Mesothelial cell of epicardium (in vitro differentiated cells): ENCODE data around the gene SLC8A1. TPM values are rescaled to one million over a fixed set of nuclear protein-coding genes. Genes with fewer than 3 reads are reported as not detected.

Experiments used
- DNase-seq, 2 experiments: peaks; one replicate each; pipeline ENCODE4 v3.0.0; 2021; ENCODE audit warnings: low spot score in 2 of 2; ENCODE audit not compliant: unreplicated experiment in 2 of 2
- H3K27ac Mint-ChIP-seq: 2 replicates; pipeline ENCODE4 v1.8.0; 2021; ENCODE audit warnings: mixed read lengths
- H3K27me3 Mint-ChIP-seq: 2 replicates; pipeline ENCODE4 v1.8.0; 2021; ENCODE audit warnings: low read depth, mixed read lengths
- H3K36me3 Mint-ChIP-seq: 2 replicates; pipeline ENCODE4 v1.8.0; 2021; ENCODE audit warnings: mixed read lengths
- H3K4me1 Mint-ChIP-seq: 2 replicates; pipeline ENCODE4 v1.8.0; 2021; ENCODE audit warnings: mixed read lengths
- H3K4me3 Mint-ChIP-seq: 2 replicates; pipeline ENCODE4 v1.8.0; 2021; ENCODE audit warnings: mild to moderate bottlenecking, moderate library complexity, mixed read lengths
- H3K9me3 Mint-ChIP-seq: 2 replicates; pipeline ENCODE4 v1.8.0; 2021; ENCODE audit warnings: mixed read lengths
- total RNA-seq: library from RNA; stranded (reverse); gene quantifications from 3 replicates; pipeline ENCODE4 v1.2.1, GENCODE V29; 2021
- TF ChIP-seq, protein P1 (sequence below): fragments of 200-600 bp; sonication (generic); IDR thresholded peaks from one replicate; pipeline ENCODE4 v1.5.0; 2021; ENCODE audit warnings: antibody characterized with exemption; ENCODE audit not compliant: unreplicated experiment

Gene SLC8A1
- total RNA-seq, 1 donor from 2014 or later, result 29.6 TPM

DNA sequence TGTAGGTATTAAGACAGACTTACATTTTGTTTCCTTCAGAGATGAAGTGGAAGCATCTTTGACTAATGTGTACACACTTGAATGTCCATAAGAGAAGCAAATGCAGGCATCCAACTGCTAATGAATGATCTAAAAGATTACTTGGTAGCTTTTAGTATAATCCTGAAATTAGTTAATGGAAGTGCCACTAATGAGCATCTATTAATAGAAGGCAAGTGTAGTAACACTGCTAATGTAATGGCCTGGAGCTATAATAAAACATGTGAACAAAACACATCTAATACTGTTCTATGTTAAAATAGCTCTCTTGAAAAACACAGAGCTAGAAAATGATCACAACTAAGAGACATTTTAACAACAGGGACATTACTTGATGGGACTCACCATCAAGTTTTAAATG is 225.3 kb downstream of the SLC8A1 start:
- no peak for DNase-seq
- H3K4me3 Mint-ChIP-seq, result no peak overlapping the region
- TF ChIP-seq, protein P1, sequence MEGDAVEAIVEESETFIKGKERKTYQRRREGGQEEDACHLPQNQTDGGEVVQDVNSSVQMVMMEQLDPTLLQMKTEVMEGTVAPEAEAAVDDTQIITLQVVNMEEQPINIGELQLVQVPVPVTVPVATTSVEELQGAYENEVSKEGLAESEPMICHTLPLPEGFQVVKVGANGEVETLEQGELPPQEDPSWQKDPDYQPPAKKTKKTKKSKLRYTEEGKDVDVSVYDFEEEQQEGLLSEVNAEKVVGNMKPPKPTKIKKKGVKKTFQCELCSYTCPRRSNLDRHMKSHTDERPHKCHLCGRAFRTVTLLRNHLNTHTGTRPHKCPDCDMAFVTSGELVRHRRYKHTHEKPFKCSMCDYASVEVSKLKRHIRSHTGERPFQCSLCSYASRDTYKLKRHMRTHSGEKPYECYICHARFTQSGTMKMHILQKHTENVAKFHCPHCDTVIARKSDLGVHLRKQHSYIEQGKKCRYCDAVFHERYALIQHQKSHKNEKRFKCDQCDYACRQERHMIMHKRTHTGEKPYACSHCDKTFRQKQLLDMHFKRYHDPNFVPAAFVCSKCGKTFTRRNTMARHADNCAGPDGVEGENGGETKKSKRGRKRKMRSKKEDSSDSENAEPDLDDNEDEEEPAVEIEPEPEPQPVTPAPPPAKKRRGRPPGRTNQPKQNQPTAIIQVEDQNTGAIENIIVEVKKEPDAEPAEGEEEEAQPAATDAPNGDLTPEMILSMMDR, result no peak
- H3K4me1 Mint-ChIP-seq, result peaks cover 25% of the 10 kb centered on the region
- H3K9me3 Mint-ChIP-seq, result peaks cover 12% of the 10 kb centered on the region
- H3K27ac Mint-ChIP-seq, result no peak overlapping the region
- peaks cover 7% of the 10 kb centered on the region for H3K36me3 Mint-ChIP-seq
- H3K27me3 Mint-ChIP-seq, result no peaks in the 10 kb centered on the region

GRCh38 chr2:40225670-40226210 is 226.2 kb downstream of the SLC8A1 start:
- DNase-seq, result no peak
- peaks cover 14% of the 10 kb centered on the region for H3K9me3 Mint-ChIP-seq
- peak overlapping the region; percentile 59 for H3K27ac Mint-ChIP-seq
- H3K27me3 Mint-ChIP-seq, result no peaks in the 10 kb centered on the region
- TF ChIP-seq, protein P1, result no peak
- H3K36me3 Mint-ChIP-seq, result peaks cover 7% of the 10 kb centered on the region
- H3K4me3 Mint-ChIP-seq, result no peak overlapping the region
- peaks cover 25% of the 10 kb centered on the region for H3K4me1 Mint-ChIP-seq

DNA sequence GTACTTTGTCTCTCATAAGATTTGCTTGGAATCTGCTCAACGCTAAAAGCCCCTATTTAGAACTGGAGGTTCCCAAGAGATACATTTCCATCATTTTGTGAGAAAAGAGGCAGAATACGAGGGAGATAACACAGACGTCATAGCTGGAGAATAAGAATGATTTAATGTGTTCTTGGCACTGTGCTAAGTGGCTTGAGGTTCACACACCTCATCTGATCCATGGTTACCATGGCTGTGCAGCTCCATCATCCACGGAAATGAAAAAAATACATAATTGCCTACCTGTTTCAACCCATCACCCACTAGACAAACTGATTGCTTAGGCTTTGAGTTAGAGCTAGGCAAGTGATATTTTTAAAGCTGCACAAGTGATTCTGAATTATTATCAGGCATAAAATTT is 227.6 kb downstream of the SLC8A1 start:
- Mint-ChIP-seq H3K27ac (peak overlapping the region; percentile 30), H3K4me3 (no peak overlapping the region), H3K4me1 (peaks cover 35% of the 10 kb centered on the region), H3K36me3 (peaks cover 7% of the 10 kb centered on the region), H3K27me3 (no peaks in the 10 kb centered on the region), H3K9me3 (peaks cover 14% of the 10 kb centered on the region)
- TF ChIP-seq, protein P1, result no peak
- no peak for DNase-seq

DNA sequence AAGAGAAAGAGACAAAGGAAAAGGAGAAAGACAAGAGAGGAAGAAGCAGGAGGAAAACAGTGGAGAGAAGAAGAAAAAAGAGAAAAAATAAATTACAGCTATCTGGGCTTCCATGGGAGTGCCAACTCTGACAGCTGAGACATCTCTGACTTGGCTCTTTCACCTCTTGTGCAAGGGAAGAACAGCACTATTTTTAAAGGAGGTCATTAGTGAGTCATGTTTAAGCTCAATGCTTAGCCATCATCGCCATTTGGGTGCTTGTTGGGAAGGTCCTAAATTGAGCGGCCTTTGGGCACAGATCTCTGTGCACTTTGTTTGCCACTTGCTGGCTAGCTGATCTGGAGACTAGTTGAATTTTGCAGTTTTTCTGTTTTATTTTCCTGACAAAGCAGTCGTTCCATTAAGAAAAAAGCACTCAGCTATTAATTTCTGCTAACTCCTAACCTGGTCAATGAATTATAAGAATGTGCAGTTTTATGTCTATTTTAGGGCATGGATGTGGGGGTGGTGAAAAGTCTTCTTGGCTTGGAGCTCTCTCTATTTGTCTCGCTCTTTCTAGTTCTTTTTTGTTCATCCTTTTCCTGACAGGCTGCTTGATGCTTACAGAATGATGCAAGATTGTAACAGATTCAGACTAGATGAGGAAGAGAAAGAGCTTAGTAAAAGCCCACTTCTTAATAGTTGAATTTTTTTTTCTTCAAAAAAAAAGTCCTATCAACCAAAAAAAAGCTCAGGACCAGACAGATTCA is 231.5 kb downstream of the SLC8A1 start:
- TF ChIP-seq, protein P1, result no peak
- peaks cover 40% of the 10 kb centered on the region for H3K4me1 Mint-ChIP-seq

DNA sequence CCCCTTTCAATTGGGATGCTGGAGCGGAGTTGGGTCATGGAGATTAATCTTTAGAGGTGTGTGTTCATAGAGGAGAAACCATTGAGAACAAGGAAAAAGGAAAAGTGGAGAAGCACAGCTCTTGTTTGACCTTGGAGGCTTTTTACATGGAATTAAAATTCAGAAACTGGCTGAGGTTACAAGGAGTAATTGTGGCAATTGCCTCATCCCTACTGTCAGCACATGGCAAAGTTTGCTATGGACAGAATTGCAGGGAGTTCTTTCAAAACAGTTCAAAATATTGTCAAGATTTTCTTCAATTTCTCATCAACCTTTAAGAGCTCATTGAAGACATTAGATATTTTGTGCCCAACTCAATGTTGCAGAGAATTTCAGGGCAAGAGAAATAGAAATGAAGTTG is 232.7 kb downstream of the SLC8A1 start:
- Mint-ChIP-seq H3K27ac (peak overlapping the region; percentile 41), H3K9me3 (peaks cover 26% of the 10 kb centered on the region), H3K4me3 (no peak overlapping the region), H3K4me1 (peaks cover 32% of the 10 kb centered on the region), H3K36me3 (peaks cover 22% of the 10 kb centered on the region), H3K27me3 (no peaks in the 10 kb centered on the region)
- TF ChIP-seq, protein P1, result no peak
- no peak for DNase-seq

More for the DNA sequence above, 231.5 kb downstream of the SLC8A1 start:
- Mint-ChIP-seq H3K27me3 (no peaks in the 10 kb centered on the region), H3K9me3 (peaks cover 26% of the 10 kb centered on the region), H3K36me3 (peaks cover 22% of the 10 kb centered on the region), H3K4me3 (no peak overlapping the region), H3K27ac (peak overlapping the region; percentile 59)
- no peak for DNase-seq
